Lung (tissue), 12 donors: ENCODE measurements around the gene PEX14. TPM values are rescaled to one million over a fixed set of nuclear protein-coding genes. Genes with fewer than 3 reads are reported as not detected.

Experiments used
- ATAC-seq: fragments of 200-7000 bp; cut with Tn5 transposase; one replicate; pipeline ENCODE4 v1.9.1; 2020; ENCODE audit warnings: moderate number of reproducible peaks; ENCODE audit not compliant: insufficient read depth, low FRiP score
- DNase-seq, 3 donors: peaks; one replicate each; pipeline ENCODE4 v3.0.0-alpha.2; 2013 to 2017
- H3K27ac ChIP-seq, 2 donors: one replicate each; pipeline ENCODE4 v1.5.1; 2013; ENCODE audit warnings: mild to moderate bottlenecking in 2 of 2, moderate library complexity in 2 of 2, control low read depth in 1 of 2, inconsistent platforms in 1 of 2, low read depth in 1 of 2, low read length in 1 of 2
- H3K27me3 ChIP-seq, 3 donors: one replicate each; pipeline ENCODE4 v1.5.1; 2013; ENCODE audit warnings: low read length in 2 of 3; ENCODE audit not compliant: control insufficient read depth in 3 of 3, insufficient read depth in 3 of 3
- H3K36me3 ChIP-seq, 4 donors: one replicate each; pipeline ENCODE4 v1.5.1; 2013; ENCODE audit warnings: low read length in 4 of 4, mild to moderate bottlenecking in 1 of 4, moderate library complexity in 1 of 4; ENCODE audit not compliant: control insufficient read depth in 4 of 4, insufficient read depth in 4 of 4
- H3K4me1 ChIP-seq, 5 donors: one replicate each; pipeline ENCODE4 v1.5.1; 2013; ENCODE audit warnings: low read length in 5 of 5, mild to moderate bottlenecking in 2 of 5, moderate library complexity in 1 of 5; ENCODE audit not compliant: control insufficient read depth in 5 of 5, insufficient read depth in 5 of 5
- H3K4me3 ChIP-seq: one replicate; pipeline ENCODE4 v1.5.1; 2013; ENCODE audit warnings: mild to moderate bottlenecking, control low read depth, moderate library complexity
- H3K9ac ChIP-seq, 2 donors: one replicate each; pipeline ENCODE4 v1.5.1; 2013; ENCODE audit warnings: low read length in 2 of 2, control low read depth in 1 of 2; ENCODE audit not compliant: insufficient read depth in 1 of 2
- H3K9me3 ChIP-seq, 4 donors: one replicate each; pipeline ENCODE4 v1.5.1; 2013; ENCODE audit warnings: low read length in 3 of 4, mild to moderate bottlenecking in 1 of 4, moderate library complexity in 1 of 4; ENCODE audit not compliant: control insufficient read depth in 4 of 4, insufficient read depth in 3 of 4
- CTCF ChIP-seq: IDR thresholded peaks from 2 replicates; pipeline ENCODE4 v1.5.1; 2012; ENCODE audit warnings: mild to moderate bottlenecking; ENCODE audit errors: control extremely low read depth, extremely low read depth
- WGBS, 2 donors: extraction: QIAGEN DNeasy Blood & Tissue Kit; methylation state at CpG; one replicate each; pipeline ENCODE4 v1.1.7; 2013; 5-methylcytosine and 5-hydroxymethylcytosine counted together
- polyA plus RNA-seq, 2 donors: library from polyadenylated mRNA; stranded (reverse); fragments of 200-250 nt; gene quantifications; one replicate each; pipeline ENCODE4 v1.2.1, GENCODE V29; 2013
- total RNA-seq, 2 donors: library from RNA; depleted of rRNA in 1 of 2; stranded (reverse); fragments of >200 nt in 1 of 2; gene quantifications; one replicate each; pipeline ENCODE4 v1.2.1, GENCODE V29; 2014 to 2021
- donor health status: control.
- donor health status: control.
- donor health status: Bipolar disorder and iron deficiency.
- donor health status: healthy.
- donor health status: DM: yes; HTN: yes; CAD: no.

The PEX14 gene
- total and polyA plus RNA-seq, 4 donors, result 18.1 to 29.2 (median 20.8) TPM

DNA sequence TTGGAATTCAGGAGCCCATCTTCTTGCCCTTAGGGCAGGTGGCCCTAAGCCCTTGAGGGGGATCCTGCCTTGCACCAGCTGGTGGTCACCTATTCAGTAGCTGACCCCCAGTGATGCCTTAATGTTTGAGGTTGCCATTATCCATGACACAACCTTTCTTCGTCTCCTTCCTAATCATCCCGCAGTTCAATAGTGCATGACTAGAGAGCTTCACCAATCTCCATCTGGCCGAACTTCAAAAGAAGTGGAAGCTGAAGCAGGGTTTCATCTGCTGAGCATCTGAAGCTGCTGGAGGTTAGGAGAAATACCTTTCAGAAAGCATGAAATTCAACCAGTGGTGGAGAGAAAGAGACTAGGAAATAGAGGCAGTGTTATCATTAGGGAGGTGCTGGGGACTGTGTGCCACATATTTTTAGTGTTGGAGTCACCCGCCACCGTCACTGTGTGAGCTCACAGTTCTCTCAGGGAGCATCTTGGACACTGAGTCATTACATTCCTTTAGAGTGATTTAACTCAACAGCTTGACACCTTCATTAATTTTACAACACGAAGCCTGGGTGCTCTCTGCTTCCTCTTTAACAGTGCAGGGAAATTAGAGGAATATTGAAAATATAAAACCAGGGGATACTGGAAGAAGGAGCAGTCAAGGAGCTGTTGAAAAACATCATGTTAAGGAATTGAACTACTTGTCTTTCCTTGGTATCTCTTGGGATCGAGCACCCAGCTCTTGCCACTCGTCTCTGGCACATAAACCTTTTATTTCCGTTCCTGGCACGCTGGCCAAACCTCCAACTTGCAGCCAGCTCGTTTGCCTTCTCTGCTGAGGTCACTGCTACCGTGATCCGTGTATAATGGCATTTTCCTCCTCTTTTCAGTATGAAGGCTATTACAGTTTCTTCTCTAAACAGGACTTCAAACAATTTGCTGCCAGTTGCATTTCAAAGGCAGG lies 53.6 kb downstream of the PEX14 start:
- 53 to 74% methylated on average over 13 of the region's 13 CpGs for WGBS, 2 donors
- no peak for TF ChIP-seq CTCF
- H3K9me3 ChIP-seq, result no peaks in the 10 kb centered on the region
- peaks cover 5 to 28% (median 11%) of the 10 kb centered on the region in 5 donors for H3K4me1 ChIP-seq
- DNase-seq, result no peak
- no peaks in the 10 kb centered on the region for H3K27me3 ChIP-seq
- ATAC-seq, result peak; percentile 70
- no peak overlapping the region for H3K9ac ChIP-seq
- H3K4me3 ChIP-seq, result no peak overlapping the region
- no peaks in the 10 kb centered on the region for H3K36me3 ChIP-seq
- H3K27ac ChIP-seq, result peak overlapping the region; percentile 68 to 93

DNA sequence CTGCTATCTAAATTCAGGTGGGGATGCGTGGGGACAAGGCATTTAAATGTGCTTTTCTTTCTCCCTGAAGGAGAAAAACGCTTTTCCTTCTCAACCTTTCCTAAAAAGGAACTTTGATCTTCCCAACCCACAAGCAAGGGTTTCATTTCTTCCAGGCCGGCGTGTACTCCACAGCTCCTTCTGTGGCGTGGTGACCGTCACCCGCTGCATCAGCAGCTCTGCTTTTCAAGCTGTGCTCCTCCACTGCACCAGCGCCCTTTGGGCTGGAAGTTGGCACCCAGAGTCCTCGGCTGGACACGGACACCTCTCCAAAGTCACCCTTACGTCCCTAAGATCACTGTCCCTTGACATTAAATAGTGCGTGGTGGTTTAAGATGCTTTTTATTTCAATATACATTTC lies 54.3 kb downstream of the PEX14 start:
- no peak overlapping the region for H3K9ac ChIP-seq
- no peak for ATAC-seq
- H3K27ac ChIP-seq, result peak overlapping the region; percentile 73 to 81

DNA sequence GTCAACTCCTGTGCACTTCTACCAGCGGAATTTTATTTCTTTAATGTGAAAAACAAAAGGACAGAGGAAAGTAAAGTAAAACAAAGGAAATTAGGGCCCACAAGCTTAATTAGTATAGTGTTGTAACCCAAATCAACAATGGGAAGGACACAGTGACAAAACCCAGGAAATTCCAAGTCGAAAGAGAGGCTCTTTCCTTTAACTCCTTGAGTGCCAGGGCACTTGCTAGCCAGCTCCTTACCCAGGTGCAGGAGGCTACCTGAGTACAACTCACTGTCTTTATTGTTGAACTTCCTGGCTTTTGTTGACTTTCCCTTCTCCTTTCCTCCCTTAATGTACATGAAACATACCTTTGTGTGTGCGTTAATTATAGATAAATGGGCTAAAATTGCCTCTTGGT lies 55.0 kb downstream of the PEX14 start:
- H3K27me3 ChIP-seq, result no peaks in the 10 kb centered on the region
- no peak overlapping the region for H3K4me3 ChIP-seq
- no peak overlapping the region for H3K27ac ChIP-seq
- H3K9me3 ChIP-seq, result peaks cover 0 to 1% (median 0%) of the 10 kb centered on the region in 4 donors
- no peak for TF ChIP-seq CTCF
- WGBS, 2 donors, result 32 to 41% methylated on average over 3 of the region's 3 CpGs
- H3K36me3 ChIP-seq, result no peaks in the 10 kb centered on the region
- peaks cover 5 to 26% (median 11%) of the 10 kb centered on the region in 5 donors for H3K4me1 ChIP-seq
- ATAC-seq, result no peak
- no peak for DNase-seq
- H3K9ac ChIP-seq, result no peak overlapping the region

More for the DNA sequence above, 54.3 kb downstream of the PEX14 start:
- DNase-seq, result no peak
- Histone ChIP-seq H3K9me3 (no peaks in the 10 kb centered on the region), H3K4me1 (peaks cover 5 to 26% (median 11%) of the 10 kb centered on the region in 5 donors), H3K27me3 (no peaks in the 10 kb centered on the region), H3K36me3 (no peaks in the 10 kb centered on the region), H3K4me3 (no peak overlapping the region)
- TF ChIP-seq CTCF, result no peak
- WGBS, 2 donors, result 67 to 85% methylated on average over 12 of the region's 12 CpGs
